Coronary artery (tissue), 2 donors: ENCODE data around the gene CEP76.

Source experiments
- DNase-seq: peaks from one replicate; pipeline ENCODE4 v3.0.0-alpha.2; 2017; ENCODE audit warnings: low spot score
- H3K27ac ChIP-seq, 2 donors: fragments of 200-600 bp; sonication (generic); one replicate each; pipeline ENCODE4 v1.5.1; 2016 to 2019
- H3K4me3 ChIP-seq: fragments of 200-600 bp; sonication (generic); 2 replicates; pipeline ENCODE4 v1.5.1; 2016; ENCODE audit warnings: mild to moderate bottlenecking, moderate library complexity
- TF ChIP-seq, protein P1 (sequence below): fragments of 200-600 bp; sonication (generic); IDR thresholded peaks from one replicate; pipeline ENCODE4 v1.5.1; 2019; ENCODE audit warnings: antibody characterized with exemption

CEP76 gene

DNA sequence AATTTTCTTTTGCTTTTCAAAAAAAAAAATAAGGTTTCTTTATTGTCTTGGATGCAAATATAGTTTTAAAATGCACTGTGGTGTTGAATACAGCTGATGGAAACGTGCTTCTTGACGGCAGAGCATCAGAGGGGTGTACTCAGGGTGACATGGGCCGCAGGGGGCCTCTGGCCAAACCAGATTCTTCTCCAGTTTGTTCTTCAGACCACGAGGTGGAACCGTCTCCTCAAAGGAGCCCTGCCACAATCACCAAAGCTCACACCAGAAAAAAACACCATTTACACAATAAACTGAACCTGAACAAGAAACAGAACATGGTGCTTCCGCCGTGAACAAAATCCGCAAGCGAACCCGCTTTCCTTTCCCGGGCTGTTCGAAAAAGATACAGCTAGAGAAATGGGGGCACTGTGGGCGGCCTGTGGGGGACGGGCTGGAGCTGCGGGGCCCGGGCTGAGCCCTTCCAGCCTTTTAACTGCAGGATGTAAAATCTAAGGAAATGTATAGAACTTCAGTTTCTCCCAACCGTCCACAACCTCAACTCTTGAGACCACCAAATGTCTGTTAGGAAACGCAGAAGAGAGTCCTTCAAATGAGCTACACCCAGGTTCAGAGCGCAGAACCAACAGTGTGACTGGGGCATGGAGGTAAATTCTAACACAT, 34.9 kb upstream of the CEP76 start:
- H3K27ac ChIP-seq, result no peak overlapping the region
- TF ChIP-seq, protein P1, sequence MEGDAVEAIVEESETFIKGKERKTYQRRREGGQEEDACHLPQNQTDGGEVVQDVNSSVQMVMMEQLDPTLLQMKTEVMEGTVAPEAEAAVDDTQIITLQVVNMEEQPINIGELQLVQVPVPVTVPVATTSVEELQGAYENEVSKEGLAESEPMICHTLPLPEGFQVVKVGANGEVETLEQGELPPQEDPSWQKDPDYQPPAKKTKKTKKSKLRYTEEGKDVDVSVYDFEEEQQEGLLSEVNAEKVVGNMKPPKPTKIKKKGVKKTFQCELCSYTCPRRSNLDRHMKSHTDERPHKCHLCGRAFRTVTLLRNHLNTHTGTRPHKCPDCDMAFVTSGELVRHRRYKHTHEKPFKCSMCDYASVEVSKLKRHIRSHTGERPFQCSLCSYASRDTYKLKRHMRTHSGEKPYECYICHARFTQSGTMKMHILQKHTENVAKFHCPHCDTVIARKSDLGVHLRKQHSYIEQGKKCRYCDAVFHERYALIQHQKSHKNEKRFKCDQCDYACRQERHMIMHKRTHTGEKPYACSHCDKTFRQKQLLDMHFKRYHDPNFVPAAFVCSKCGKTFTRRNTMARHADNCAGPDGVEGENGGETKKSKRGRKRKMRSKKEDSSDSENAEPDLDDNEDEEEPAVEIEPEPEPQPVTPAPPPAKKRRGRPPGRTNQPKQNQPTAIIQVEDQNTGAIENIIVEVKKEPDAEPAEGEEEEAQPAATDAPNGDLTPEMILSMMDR, result no peak
- no peak overlapping the region for H3K4me3 ChIP-seq
- no peak for DNase-seq

DNA sequence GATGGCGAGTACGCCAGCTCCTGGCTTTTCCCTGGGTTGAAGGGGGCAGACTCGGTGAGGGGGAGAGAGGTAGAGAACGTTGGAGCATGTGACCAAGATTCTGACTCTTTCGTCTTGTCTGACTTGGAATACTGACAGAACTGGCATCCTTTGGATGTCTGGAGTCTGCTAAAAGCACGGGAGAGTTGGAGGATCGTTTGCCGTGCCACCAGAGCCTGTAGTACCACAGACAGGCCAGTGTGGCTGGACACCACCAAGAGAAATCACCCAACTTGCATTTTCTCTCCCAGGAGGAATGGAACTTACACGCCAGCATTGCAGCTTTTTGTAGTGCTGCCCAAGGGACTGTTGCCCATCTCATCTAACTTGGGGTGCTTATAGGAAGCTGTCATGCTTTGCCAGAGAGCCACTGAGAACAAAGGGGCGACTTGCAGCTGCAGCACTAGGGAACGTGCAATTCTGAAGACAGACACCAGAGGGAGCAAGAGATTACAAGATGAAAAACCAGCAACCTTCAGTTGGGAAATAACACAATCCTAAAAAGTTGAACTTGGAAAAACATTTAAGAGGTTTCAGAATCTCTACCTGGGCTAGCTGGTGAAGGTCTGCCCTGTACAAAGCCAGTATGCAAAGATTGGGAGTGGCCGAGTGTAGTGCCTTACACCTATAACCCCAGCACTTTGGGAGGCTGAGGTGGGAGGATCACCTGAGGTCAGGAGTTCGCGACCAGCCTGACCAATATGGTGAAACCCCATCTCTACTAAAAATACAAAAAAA, 24.4 kb upstream of the CEP76 start:
- TF ChIP-seq, protein P1, result peak; percentile 79
- no peak for DNase-seq
- H3K27ac ChIP-seq, result no peak overlapping the region

DNA sequence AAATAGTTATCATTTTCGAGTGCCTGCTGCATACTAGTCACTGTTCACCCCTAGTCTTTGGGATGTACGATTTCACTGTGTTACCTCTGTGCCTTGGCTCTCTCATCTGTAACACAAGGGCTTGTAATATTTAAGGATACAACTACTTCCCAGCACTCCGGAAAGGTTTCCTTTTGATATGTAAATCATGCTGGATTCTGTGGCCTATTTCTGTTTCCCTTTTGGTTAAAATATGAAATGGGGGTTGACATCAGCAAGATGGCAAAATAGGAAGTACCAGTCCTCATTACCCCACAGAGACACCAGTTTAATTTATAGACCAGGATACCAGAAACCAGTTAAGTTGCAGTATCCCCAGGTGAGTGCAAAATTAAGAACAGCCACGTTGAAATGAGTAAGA, 23.8 kb upstream of the CEP76 start:
- DNase-seq, result no peak
- no peak overlapping the region for H3K27ac ChIP-seq
- TF ChIP-seq, protein P1, result no peak
- H3K4me3 ChIP-seq, result no peak overlapping the region

More for the DNA sequence above, 24.4 kb upstream of the CEP76 start:
- H3K4me3 ChIP-seq, result no peak overlapping the region

DNA sequence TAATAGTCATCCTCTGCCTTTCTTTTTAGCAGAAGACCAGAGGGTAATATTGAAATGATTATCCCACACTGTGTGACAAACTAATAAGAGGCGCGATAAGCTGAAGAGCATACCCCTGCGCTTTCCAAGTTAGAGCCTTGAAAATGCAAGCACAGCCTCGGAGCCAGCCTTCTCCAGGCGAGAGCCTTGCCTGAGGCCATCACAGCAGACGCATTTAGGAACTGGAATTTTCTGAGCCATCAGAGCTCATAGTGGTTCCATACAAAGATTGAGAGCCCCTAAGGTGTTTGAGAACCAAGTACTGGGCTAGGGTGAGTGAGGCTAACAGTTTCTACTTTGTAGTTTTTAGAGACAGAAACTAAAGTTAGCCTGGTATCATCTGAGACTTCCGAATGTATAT, 20.2 kb upstream of the CEP76 start:
- DNase-seq, result no peak
- Histone ChIP-seq H3K27ac (no peak overlapping the region), H3K4me3 (no peak overlapping the region)
- TF ChIP-seq, protein P1, result no peak

DNA sequence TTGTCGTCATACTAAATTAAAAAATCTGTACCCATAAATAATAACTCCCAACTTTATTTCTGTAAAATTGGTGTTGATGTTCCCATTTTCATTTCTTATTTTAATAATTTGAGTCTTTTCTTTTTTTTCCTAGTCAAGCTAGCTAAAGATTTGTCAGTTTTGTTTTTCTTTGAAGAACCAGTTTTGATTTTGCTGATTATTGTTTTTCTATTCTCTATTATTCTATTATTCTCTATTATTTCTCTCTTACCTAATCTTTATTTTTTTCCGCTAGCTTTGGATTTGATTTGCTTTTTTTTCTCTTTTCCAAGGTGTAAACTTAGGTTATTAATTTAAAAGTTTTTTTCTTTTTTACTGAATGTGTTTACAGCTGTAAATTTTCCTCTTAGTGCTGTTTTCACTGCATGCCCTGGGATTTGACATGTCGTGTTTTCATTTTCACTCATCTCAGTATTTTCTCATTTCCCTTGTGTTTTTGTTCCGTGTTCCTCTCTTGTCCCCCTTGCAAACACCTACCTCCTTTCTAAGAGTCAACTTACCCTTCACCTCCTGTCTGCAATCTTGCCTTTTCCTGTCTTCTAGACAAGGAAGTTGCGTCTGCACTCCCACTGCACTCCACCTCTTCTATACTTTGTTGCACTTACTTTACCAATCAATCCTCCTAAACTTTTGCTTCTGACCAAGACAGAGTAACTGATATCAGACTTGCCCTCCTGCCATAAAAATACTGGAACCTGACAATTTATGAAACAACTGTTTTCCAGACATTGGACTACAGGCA, 19.2 kb upstream of the CEP76 start:
- H3K4me3 ChIP-seq, result no peak overlapping the region
- DNase-seq, result no peak
- TF ChIP-seq, protein P1, result no peak
- no peak overlapping the region for H3K27ac ChIP-seq

DNA sequence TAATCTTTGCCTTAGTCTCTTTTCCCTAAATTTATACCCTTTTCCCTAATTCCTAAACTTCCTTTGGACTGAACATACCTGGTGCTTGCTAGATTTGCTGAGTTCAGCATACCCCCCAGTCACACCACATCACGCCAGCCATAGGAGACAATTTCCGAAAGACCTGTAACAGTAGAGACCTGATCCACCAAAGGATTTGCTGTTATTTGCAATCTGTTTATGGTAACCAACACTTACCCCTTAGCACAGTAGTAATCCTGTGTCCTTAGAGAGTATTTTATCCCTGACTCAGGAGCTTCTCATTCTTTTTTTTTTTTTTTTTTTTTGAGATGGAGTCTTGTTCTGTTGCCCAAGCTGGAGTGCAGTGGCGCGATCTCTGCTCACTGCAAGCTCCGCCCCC, 8.9 kb upstream of the CEP76 start:
- no peak for DNase-seq

More for the DNA sequence above, 8.9 kb upstream of the CEP76 start:
- TF ChIP-seq, protein P1, result no peak
- no peak overlapping the region for H3K4me3 ChIP-seq
- no peak overlapping the region for H3K27ac ChIP-seq
